Lower lobe of right lung (tissue), 2 donors: ENCODE measurements around the gene TEX35. TPM values are rescaled to one million over a fixed set of nuclear protein-coding genes. Genes with fewer than 3 reads are reported as not detected.

Source experiments
- ATAC-seq, 2 donors: fragments of 200-7000 bp; cut with Tn5 transposase; one replicate each; pipeline ENCODE4 v1.9.1; 2020 to 2022; ENCODE audit warnings: mild to moderate bottlenecking in 2 of 2, moderate library complexity in 2 of 2
- DNase-seq: peaks from one replicate; pipeline ENCODE4 v3.0.0-alpha.2; 2020
- H3K27ac ChIP-seq: fragments of 200-600 bp; one replicate; pipeline ENCODE4 v1.8.0; 2022
- H3K27me3 ChIP-seq: fragments of 200-600 bp; one replicate; pipeline ENCODE4 v1.8.0; 2022; ENCODE audit warnings: low read depth
- H3K36me3 ChIP-seq: fragments of 200-600 bp; one replicate; pipeline ENCODE4 v1.8.0; 2022; ENCODE audit warnings: mild to moderate bottlenecking
- H3K4me1 ChIP-seq: fragments of 200-600 bp; one replicate; pipeline ENCODE4 v1.8.0; 2022
- H3K4me3 ChIP-seq: fragments of 200-600 bp; one replicate; pipeline ENCODE4 v1.8.0; 2022; ENCODE audit warnings: mild to moderate bottlenecking
- H3K9me3 ChIP-seq: fragments of 200-600 bp; one replicate; pipeline ENCODE4 v1.8.0; 2022
- CTCF ChIP-seq: fragments of 200-600 bp; IDR thresholded peaks from one replicate; pipeline ENCODE4 v1.8.0; 2022; ENCODE audit warnings: antibody characterized with exemption, mild to moderate bottlenecking
- intact Hi-C: fragments of 100-400 bp; cut with DNase I; formaldehyde crosslinking; loops from one replicate; pipeline ENCODE4 v1.11.0; 2022
- total RNA-seq: library from RNA; stranded (reverse); fragmentation: NEBNext Ultra II Directional; extraction: Animal tissue kit (Norgen Biotek cat#: 25700); gene quantifications from one replicate; pipeline ENCODE4 v1.2.1, GENCODE V29; 2021
- donor health status: DM: no; HTN: yes; CAD: no; lungs with severe emphysema.

TEX35 gene
- total RNA-seq, 1 donor from 2014 or later, result not detected

- Histone ChIP-seq H3K27me3 (no peaks in the 10 kb centered on the region), H3K36me3 (no peaks in the 10 kb centered on the region), H3K4me3 (no peak overlapping the region), H3K4me1 (no peaks in the 10 kb centered on the region), H3K9me3 (no peaks in the 10 kb centered on the region), H3K27ac (no peak overlapping the region)
- DNase-seq (no peak), ATAC-seq (no peak)
- TF ChIP-seq CTCF, result no peak
- intact Hi-C loops, result no loop called here
These were observed 13.8 kb upstream of the TEX35 start for GRCh38 chr1:178498896-178499675.

GRCh38 chr1:178500091-178500770 lies 12.7 kb upstream of the TEX35 start:
- Histone ChIP-seq H3K27ac (no peak overlapping the region), H3K9me3 (no peaks in the 10 kb centered on the region), H3K27me3 (no peaks in the 10 kb centered on the region), H3K4me1 (no peaks in the 10 kb centered on the region), H3K36me3 (no peaks in the 10 kb centered on the region), H3K4me3 (no peak overlapping the region)
- peak; percentile 66 to 81 for ATAC-seq
- TF ChIP-seq CTCF, result peak; percentile 13
- intact Hi-C loops, result no loop called here
- no peak for DNase-seq

GRCh38 chr1:178500936-178501554 lies 11.9 kb upstream of the TEX35 start:
- Histone ChIP-seq H3K4me3 (no peak overlapping the region), H3K27me3 (no peaks in the 10 kb centered on the region), H3K4me1 (no peaks in the 10 kb centered on the region), H3K27ac (no peak overlapping the region), H3K36me3 (no peaks in the 10 kb centered on the region), H3K9me3 (no peaks in the 10 kb centered on the region)
- intact Hi-C loops, result no loop called here
- TF ChIP-seq CTCF, result no peak
- ATAC-seq (peak in 1 of 2 donors; percentile 12), DNase-seq (no peak)

- intact Hi-C loops, result no loop called here
- Histone ChIP-seq H3K4me1 (no peaks in the 10 kb centered on the region), H3K27me3 (no peaks in the 10 kb centered on the region), H3K27ac (no peak overlapping the region), H3K4me3 (no peak overlapping the region), H3K9me3 (no peaks in the 10 kb centered on the region), H3K36me3 (no peaks in the 10 kb centered on the region)
- DNase-seq (peak; percentile 81), ATAC-seq (peak; percentile 87 to 89)
- TF ChIP-seq CTCF, result peak; percentile 91
These were observed 11.1 kb upstream of the TEX35 start for GRCh38 chr1:178501705-178502329.

- H3K36me3 ChIP-seq, result no peaks in the 10 kb centered on the region
- no peak overlapping the region for H3K27ac ChIP-seq
- ATAC-seq (no peak), DNase-seq (no peak)
- no peak overlapping the region for H3K4me3 ChIP-seq
- TF ChIP-seq CTCF, result no peak
- no peaks in the 10 kb centered on the region for H3K9me3 ChIP-seq
- no peaks in the 10 kb centered on the region for H3K4me1 ChIP-seq
- H3K27me3 ChIP-seq, result no peaks in the 10 kb centered on the region
- intact Hi-C loops, result no loop called here
These were observed 10.6 kb upstream of the TEX35 start for GRCh38 chr1:178502330-178502714.
